ENCODE measurements around the gene ALG9. TPM values are rescaled to one million over a fixed set of nuclear protein-coding genes. Genes with fewer than 3 reads are reported as not detected.
A peak's percentile ranks its signal among the peaks of the same experiment; 100 is the strongest.

The ALG9 gene
- polyA plus RNA-seq, 3 donors, result 7.4 to 7.9 (median 7.8) TPM

DNA sequence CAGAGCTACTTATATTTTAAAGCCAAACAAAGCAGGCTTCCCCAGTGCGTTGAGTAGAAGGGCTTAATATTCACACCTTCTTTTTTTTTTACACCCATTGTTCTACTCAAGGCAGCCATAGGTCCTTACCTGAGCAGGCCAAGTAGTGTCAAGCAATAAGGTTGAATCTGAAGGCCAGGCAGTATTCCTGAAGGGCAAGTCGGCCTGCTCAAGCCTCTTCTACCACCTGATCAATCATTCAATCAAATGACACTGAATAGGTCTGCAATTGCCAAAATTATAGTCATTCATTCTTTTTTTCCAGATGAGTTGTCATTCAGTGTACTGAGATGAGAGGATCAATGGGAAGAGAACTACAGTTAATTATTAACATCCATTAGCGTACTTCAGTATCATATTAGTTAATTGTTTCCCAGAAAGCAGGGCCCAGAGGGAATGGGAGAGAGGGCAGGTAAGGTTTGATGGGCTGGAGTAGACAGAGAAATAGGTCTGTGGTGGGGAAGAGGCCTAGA lies 93.3 kb downstream of the ALG9 start:
- intact Hi-C loops (cut with micrococcal nuclease), result loop anchor here (5.0 to 10.0 kb wide), 3 partner anchors 67 to 191 kb away; partner anchors contain the start of gene SIK2 (in 2 of the 2)

DNA sequence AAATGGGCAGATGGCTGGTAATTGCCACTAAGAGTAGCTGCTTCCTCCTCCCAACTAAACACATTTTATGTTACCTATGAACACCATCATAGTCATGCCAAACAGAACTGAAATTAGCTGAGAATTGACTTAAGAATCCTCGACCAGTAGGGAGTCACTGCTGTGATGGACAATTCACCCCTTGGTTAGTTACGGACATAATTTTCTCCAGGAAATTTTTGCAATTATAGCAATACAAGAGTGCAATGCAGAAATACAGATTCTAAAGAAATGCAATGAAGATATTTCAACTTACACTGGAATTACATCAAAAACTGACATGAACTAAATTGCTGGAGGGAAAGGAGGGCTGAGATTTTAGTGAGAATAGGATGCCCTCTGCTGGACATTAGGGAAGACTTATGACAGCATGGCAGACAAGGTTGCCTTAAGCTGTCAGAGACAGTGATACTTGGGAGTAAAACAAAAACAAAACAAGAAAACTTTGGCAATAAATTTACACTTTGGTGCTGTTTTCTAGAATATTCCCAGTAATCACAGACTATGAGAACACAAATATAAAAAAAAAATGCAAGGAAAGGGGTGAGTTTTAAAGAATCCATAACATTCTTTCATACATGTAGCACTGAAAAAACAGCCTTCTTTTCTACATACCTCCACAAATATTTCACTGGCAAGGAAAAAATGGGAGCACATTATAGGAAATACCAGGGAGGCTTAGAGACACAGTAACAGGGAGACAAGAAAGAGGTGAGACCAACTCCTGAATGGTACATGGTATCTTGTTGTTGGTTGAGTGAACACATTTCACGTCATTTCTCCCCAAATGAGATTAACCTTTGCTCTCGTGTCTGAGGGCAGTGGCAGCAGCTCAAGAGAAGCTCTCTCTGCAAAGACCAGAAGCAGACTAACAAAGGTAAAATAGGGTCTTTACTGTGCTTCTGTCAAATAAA lies 94.0 kb downstream of the ALG9 start:
- no peak overlapping the region for H3K27ac Mint-ChIP-seq
- Histone ChIP-seq H3K4me2 (replicated peaks; ENCODE audit: extremely low read depth, low read length, poor library complexity, severe bottlenecking) (no peak overlapping the region), H3K27me3 (ENCODE audit: control insufficient read depth in 2 of 2, insufficient read depth in 2 of 2, low read length in 2 of 2) (no peaks in the 10 kb centered on the region), H3K4me3 (replicated peaks in 1 of 3; ENCODE audit: low read depth in 2 of 3, low read length in 3 of 3) (no peak overlapping the region), H4K20me1 (ENCODE audit: insufficient read depth, low read length) (no peaks in the 10 kb centered on the region), H3K9me3 (replicated peaks in 1 of 2; ENCODE audit: control insufficient read depth in 1 of 2, insufficient read depth in 1 of 2, low read length in 2 of 2) (no peaks in the 10 kb centered on the region), H3K79me2 (ENCODE audit: insufficient read depth, low read length) (no peaks in the 10 kb centered on the region), H3K27ac (ENCODE audit: low read depth in 1 of 2, low read length in 2 of 2) (no peak overlapping the region), H3K36me3 (replicated peaks in 1 of 2; ENCODE audit: control insufficient read depth in 1 of 2, insufficient read depth in 2 of 2, low read length in 2 of 2) (no peaks in the 10 kb centered on the region), H3K9ac (ENCODE audit: insufficient read depth, low read length, poor library complexity, severe bottlenecking) (no peak overlapping the region), H3K4me1 (ENCODE audit: control insufficient read depth in 1 of 2, insufficient read depth in 2 of 2, low read length in 2 of 2) (no peaks in the 10 kb centered on the region), H2AFZ (ENCODE audit: insufficient read depth, low read depth, low read length, poor library complexity, severe bottlenecking) (no peak overlapping the region)
- H3K9me3 Mint-ChIP-seq, result no peaks in the 10 kb centered on the region
- H3K36me3 Mint-ChIP-seq, result peaks cover 0 to 2% of the 10 kb centered on the region in 2 donors
- H3K27me3 Mint-ChIP-seq (ENCODE audit: low read depth in 3 of 3), result no peaks in the 10 kb centered on the region
- H3K4me3 Mint-ChIP-seq, result no peak overlapping the region
- DNase-seq, result peak; percentile 38 to 66 (median 60)
- TF ChIP-seq, protein P1, sequence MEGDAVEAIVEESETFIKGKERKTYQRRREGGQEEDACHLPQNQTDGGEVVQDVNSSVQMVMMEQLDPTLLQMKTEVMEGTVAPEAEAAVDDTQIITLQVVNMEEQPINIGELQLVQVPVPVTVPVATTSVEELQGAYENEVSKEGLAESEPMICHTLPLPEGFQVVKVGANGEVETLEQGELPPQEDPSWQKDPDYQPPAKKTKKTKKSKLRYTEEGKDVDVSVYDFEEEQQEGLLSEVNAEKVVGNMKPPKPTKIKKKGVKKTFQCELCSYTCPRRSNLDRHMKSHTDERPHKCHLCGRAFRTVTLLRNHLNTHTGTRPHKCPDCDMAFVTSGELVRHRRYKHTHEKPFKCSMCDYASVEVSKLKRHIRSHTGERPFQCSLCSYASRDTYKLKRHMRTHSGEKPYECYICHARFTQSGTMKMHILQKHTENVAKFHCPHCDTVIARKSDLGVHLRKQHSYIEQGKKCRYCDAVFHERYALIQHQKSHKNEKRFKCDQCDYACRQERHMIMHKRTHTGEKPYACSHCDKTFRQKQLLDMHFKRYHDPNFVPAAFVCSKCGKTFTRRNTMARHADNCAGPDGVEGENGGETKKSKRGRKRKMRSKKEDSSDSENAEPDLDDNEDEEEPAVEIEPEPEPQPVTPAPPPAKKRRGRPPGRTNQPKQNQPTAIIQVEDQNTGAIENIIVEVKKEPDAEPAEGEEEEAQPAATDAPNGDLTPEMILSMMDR (IDR thresholded peaks at IDR 0.05), result peak; percentile 73
- WGBS (ENCODE audit: insufficient coverage), result 100% methylated on average over 1 of the region's 4 CpGs
- intact Hi-C loops (cut with micrococcal nuclease), result loop anchor here (5.0 to 10.0 kb wide), 3 partner anchors 67 to 190 kb away; partner anchors contain the start of gene SIK2 (in 2 of the 2)
- no peaks in the 10 kb centered on the region for H3K4me1 Mint-ChIP-seq

More for the DNA sequence above, 93.3 kb downstream of the ALG9 start:
- Mint-ChIP-seq H3K27ac (peak overlapping the region in 1 of 7 donors; percentile 45), H3K27me3 (ENCODE audit: low read depth in 3 of 3) (no peaks in the 10 kb centered on the region), H3K4me1 (no peaks in the 10 kb centered on the region), H3K9me3 (no peaks in the 10 kb centered on the region), H3K36me3 (peaks cover 0 to 5% of the 10 kb centered on the region in 2 donors), H3K4me3 (no peak overlapping the region)
- WGBS (ENCODE audit: insufficient coverage), result 83% methylated on average over 1 of the region's 3 CpGs
- Histone ChIP-seq H3K4me3 (replicated peaks in 1 of 3; ENCODE audit: low read depth in 2 of 3, low read length in 3 of 3) (no peak overlapping the region), H2AFZ (ENCODE audit: insufficient read depth, low read depth, low read length, poor library complexity, severe bottlenecking) (no peak overlapping the region), H3K36me3 (replicated peaks in 1 of 2; ENCODE audit: control insufficient read depth in 1 of 2, insufficient read depth in 2 of 2, low read length in 2 of 2) (no peaks in the 10 kb centered on the region), H3K9me3 (replicated peaks in 1 of 2; ENCODE audit: control insufficient read depth in 1 of 2, insufficient read depth in 1 of 2, low read length in 2 of 2) (no peaks in the 10 kb centered on the region), H3K79me2 (ENCODE audit: insufficient read depth, low read length) (no peaks in the 10 kb centered on the region), H3K9ac (ENCODE audit: insufficient read depth, low read length, poor library complexity, severe bottlenecking) (no peak overlapping the region), H3K27me3 (ENCODE audit: control insufficient read depth in 2 of 2, insufficient read depth in 2 of 2, low read length in 2 of 2) (no peaks in the 10 kb centered on the region), H4K20me1 (ENCODE audit: insufficient read depth, low read length) (no peaks in the 10 kb centered on the region), H3K4me1 (ENCODE audit: control insufficient read depth in 1 of 2, insufficient read depth in 2 of 2, low read length in 2 of 2) (no peaks in the 10 kb centered on the region), H3K27ac (ENCODE audit: low read depth in 1 of 2, low read length in 2 of 2) (no peak overlapping the region), H3K4me2 (replicated peaks; ENCODE audit: extremely low read depth, low read length, poor library complexity, severe bottlenecking) (no peak overlapping the region)
- no peak for DNase-seq
- TF ChIP-seq, protein P1 (IDR thresholded peaks at IDR 0.05), result no peak
